ENCODE results near the gene SNX13.

The SNX13 gene

DNA sequence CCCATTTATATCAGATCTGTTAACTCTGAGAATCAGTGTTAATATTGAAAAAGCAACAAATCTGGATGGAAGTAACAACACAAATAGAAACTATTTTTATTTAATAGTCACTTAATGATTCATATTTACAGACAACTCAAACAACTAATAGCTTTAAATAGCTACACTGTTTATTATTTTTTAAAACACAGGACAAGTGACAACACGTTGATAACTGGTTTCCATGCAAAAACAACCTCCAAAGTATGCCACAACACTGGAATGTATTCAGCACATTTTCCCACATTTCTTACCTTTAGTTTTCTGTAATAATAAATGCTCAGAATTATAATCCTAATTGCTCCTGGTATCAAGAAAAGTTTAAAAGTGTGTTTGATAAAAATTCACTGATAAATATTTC is 4.0 kb downstream of the SNX13 start:
- no peaks in the 10 kb centered on the region for H3K36me3 ChIP-seq (ENCODE audit: control insufficient read depth, insufficient read depth, low read length)
- no peak overlapping the region for H3K4me2 ChIP-seq (ENCODE audit: low read length)
- H3K9ac ChIP-seq, result no peak overlapping the region
- no peak overlapping the region for H2AFZ ChIP-seq
- peaks cover 49% of the 10 kb centered on the region for H3K79me2 ChIP-seq
- peaks cover 15% of the 10 kb centered on the region for H3K4me1 ChIP-seq
- H3K27ac ChIP-seq, result no peak overlapping the region
- H3K4me3 ChIP-seq (ENCODE audit: low read depth, low read length), result no peak overlapping the region
- H3K27me3 ChIP-seq (ENCODE audit: control insufficient read depth, insufficient read depth, low read length), result no peaks in the 10 kb centered on the region
- H3K9me3 ChIP-seq (ENCODE audit: control insufficient read depth, low read length), result no peaks in the 10 kb centered on the region
- TF ChIP-seq CTCF (IDR thresholded peaks at IDR 0.05), result no peak

GRCh38 chr7:17934612-17935240 is 5.6 kb downstream of the SNX13 start:
- H3K27ac ChIP-seq, result no peak overlapping the region

DNA sequence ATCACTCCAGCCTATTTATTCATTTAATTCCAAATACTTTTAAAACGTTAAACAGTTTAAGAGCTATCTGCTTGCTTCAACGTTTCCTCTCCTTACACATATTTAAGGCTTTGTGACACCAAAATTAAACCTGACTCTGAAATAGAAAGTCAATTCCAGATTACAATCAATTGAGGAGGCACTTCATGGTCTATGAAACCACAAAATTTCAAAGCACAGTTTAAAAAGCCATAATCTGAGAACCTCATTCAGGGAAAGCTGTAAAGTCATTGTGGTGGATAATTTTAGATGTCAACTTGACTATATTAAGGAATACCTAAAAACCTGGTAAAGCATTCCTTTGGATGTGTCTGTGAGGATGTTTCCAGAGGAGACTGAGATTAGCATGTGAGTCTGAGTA is 6.2 kb downstream of the SNX13 start:
- H3K9me3 ChIP-seq (ENCODE audit: control insufficient read depth, low read length), result no peaks in the 10 kb centered on the region
- H3K79me2 ChIP-seq, result peaks cover 55% of the 10 kb centered on the region
- no peak overlapping the region for H3K4me2 ChIP-seq (ENCODE audit: low read length)
- H3K27ac ChIP-seq, result no peak overlapping the region
- H3K27me3 ChIP-seq (ENCODE audit: control insufficient read depth, insufficient read depth, low read length), result no peaks in the 10 kb centered on the region
- H3K4me3 ChIP-seq (ENCODE audit: low read depth, low read length), result no peak overlapping the region
- no peak for TF ChIP-seq CTCF (IDR thresholded peaks at IDR 0.05)
- H3K4me1 ChIP-seq, result peaks cover 15% of the 10 kb centered on the region
- no peak overlapping the region for H2AFZ ChIP-seq
- H3K36me3 ChIP-seq (ENCODE audit: control insufficient read depth, insufficient read depth, low read length), result no peaks in the 10 kb centered on the region
- no peak overlapping the region for H3K9ac ChIP-seq

More at GRCh38 chr7:17934612-17935240, 5.6 kb downstream of the SNX13 start:
- peaks cover 55% of the 10 kb centered on the region for H3K79me2 ChIP-seq
- H3K9me3 ChIP-seq (ENCODE audit: control insufficient read depth, low read length), result no peaks in the 10 kb centered on the region
- TF ChIP-seq CTCF (IDR thresholded peaks at IDR 0.05), result no peak
- H3K4me2 ChIP-seq (ENCODE audit: low read length), result no peak overlapping the region
- H3K4me1 ChIP-seq, result peaks cover 15% of the 10 kb centered on the region
- no peaks in the 10 kb centered on the region for H3K36me3 ChIP-seq (ENCODE audit: control insufficient read depth, insufficient read depth, low read length)
- no peaks in the 10 kb centered on the region for H3K27me3 ChIP-seq (ENCODE audit: control insufficient read depth, insufficient read depth, low read length)
- no peak overlapping the region for H2AFZ ChIP-seq
- no peak overlapping the region for H3K4me3 ChIP-seq (ENCODE audit: low read depth, low read length)
- no peak overlapping the region for H3K9ac ChIP-seq

GRCh38 chr7:17932770-17933169 is 7.5 kb downstream of the SNX13 start:
- no peak for TF ChIP-seq CTCF (IDR thresholded peaks at IDR 0.05)
- no peak overlapping the region for H3K9ac ChIP-seq
- H3K4me2 ChIP-seq (ENCODE audit: low read length), result no peak overlapping the region
- no peaks in the 10 kb centered on the region for H3K9me3 ChIP-seq (ENCODE audit: control insufficient read depth, low read length)
- H2AFZ ChIP-seq, result no peak overlapping the region
- H3K27me3 ChIP-seq (ENCODE audit: control insufficient read depth, insufficient read depth, low read length), result no peaks in the 10 kb centered on the region
- no peak overlapping the region for H3K27ac ChIP-seq
- peaks cover 61% of the 10 kb centered on the region for H3K79me2 ChIP-seq
- no peaks in the 10 kb centered on the region for H3K36me3 ChIP-seq (ENCODE audit: control insufficient read depth, insufficient read depth, low read length)
- H3K4me3 ChIP-seq (ENCODE audit: low read depth, low read length), result no peak overlapping the region
- peaks cover 8% of the 10 kb centered on the region for H3K4me1 ChIP-seq

DNA sequence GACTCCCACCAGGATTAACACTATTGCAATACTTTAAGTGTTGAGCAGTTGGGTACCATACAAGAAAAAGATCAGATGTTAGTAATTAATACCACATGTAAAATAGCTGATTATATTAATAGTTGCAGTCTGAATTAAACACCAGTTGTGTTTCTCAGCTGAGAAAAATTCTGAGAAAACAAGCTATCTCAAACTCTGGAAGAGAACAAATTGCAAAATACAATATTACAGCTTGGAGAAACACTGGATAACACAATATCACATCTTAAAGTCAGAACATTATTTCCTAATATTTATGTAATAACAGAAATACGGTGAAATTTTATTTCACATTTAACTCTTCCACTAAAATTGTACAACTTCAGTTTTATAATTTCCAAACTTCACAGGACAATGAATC is 9.2 kb downstream of the SNX13 start:
- Histone ChIP-seq H2AFZ (no peak overlapping the region), H3K79me2 (peaks cover 66% of the 10 kb centered on the region), H3K4me3 (ENCODE audit: low read depth, low read length) (no peak overlapping the region), H3K27ac (no peak overlapping the region), H3K27me3 (ENCODE audit: control insufficient read depth, insufficient read depth, low read length) (no peaks in the 10 kb centered on the region), H3K36me3 (ENCODE audit: control insufficient read depth, insufficient read depth, low read length) (no peaks in the 10 kb centered on the region), H3K4me2 (ENCODE audit: low read length) (no peak overlapping the region), H3K9me3 (ENCODE audit: control insufficient read depth, low read length) (no peaks in the 10 kb centered on the region), H3K9ac (no peak overlapping the region), H3K4me1 (peaks cover 4% of the 10 kb centered on the region)
- TF ChIP-seq CTCF (IDR thresholded peaks at IDR 0.05), result no peak

Measured in parathyroid adenoma (tissue), 2 donors.